GM20431 (cell line): Measurements from ENCODE around the gene SLC7A7.

Experiments used
- in situ Hi-C: fragments of 300-500 bp; cut with MseI, MboI; formaldehyde crosslinking; loops from one replicate; pipeline ENCODE4 v1.15.0; 2020; ENCODE audit warnings: low sequenced_read_pairs; ENCODE audit not compliant: unreplicated experiment

Gene SLC7A7

GRCh38 chr14:22723815-22724214 is 91.4 kb downstream of the SLC7A7 start:
- in situ Hi-C loops: no loop called here
